Glomerular visceral epithelial cell (primary cell): ENCODE results near the gene GGT1.
"Not testable (repeated sequence)": the region's sequence is repeated elsewhere in the genome, so short reads cannot be mapped to it uniquely, and the experiment has no call there.

Experiments used
- DNase-seq: peaks from one replicate; pipeline ENCODE4 v3.0.0-alpha.2; 2016; ENCODE audit errors: extremely low spot score

Gene GGT1

GRCh38 chr22:24599958-24600715 is 2.9 kb upstream of the GGT1 start:
- peak; percentile 65 for DNase-seq

- DNase-seq = peak; percentile 39
These were observed 1.5 kb upstream of the GGT1 start for GRCh38 chr22:24601217-24602104.

GRCh38 chr22:24602105-24602749 is 766 bp upstream of the GGT1 start:
- not testable (repeated sequence) for DNase-seq

- peak; percentile 39 for DNase-seq
These were observed 1.0 kb downstream of the GGT1 start for GRCh38 chr22:24603770-24604629.

- DNase-seq = not testable (repeated sequence)
These were observed 3.3 kb downstream of the GGT1 start for GRCh38 chr22:24606340-24606739.

- peak; percentile 83 for DNase-seq
These were observed 4.5 kb downstream of the GGT1 start for GRCh38 chr22:24607429-24607983.

GRCh38 chr22:24608327-24608726 is 5.3 kb downstream of the GGT1 start:
- DNase-seq = not testable (repeated sequence)

GRCh38 chr22:24609888-24610287 is 6.9 kb downstream of the GGT1 start:
- not testable (repeated sequence) for DNase-seq

GRCh38 chr22:24614794-24615193 is 11.8 kb downstream of the GGT1 start:
- not testable (repeated sequence) for DNase-seq

- DNase-seq = not testable (repeated sequence)
These were observed 18.3 kb downstream of the GGT1 start for GRCh38 chr22:24621244-24621643.

- not testable (repeated sequence) for DNase-seq
These were observed 19.6 kb downstream of the GGT1 start for GRCh38 chr22:24622596-24622995.

GRCh38 chr22:24627911-24628310 is 24.9 kb downstream of the GGT1 start:
- DNase-seq = not testable (repeated sequence)

- not testable (repeated sequence) for DNase-seq
These were observed 26.1 kb downstream of the GGT1 start for GRCh38 chr22:24629069-24629468.

GRCh38 chr22:24630812-24631427 is 27.9 kb downstream of the GGT1 start:
- DNase-seq = not testable (repeated sequence)

- not testable (repeated sequence) for DNase-seq
These were observed 28.6 kb downstream of the GGT1 start for GRCh38 chr22:24631430-24632122.

GRCh38 chr22:24632642-24633041 is 29.6 kb downstream of the GGT1 start:
- DNase-seq = not testable (repeated sequence)

GRCh38 chr22:24633231-24634023 is 30.4 kb downstream of the GGT1 start:
- DNase-seq = not testable (repeated sequence)

GRCh38 chr22:24634776-24635389 is 31.9 kb downstream of the GGT1 start:
- not testable (repeated sequence) for DNase-seq
